Sigmoid colon (tissue), 7 donors: ENCODE measurements around the gene TMEM59L. TPM values are rescaled to one million over a fixed set of nuclear protein-coding genes. Genes with fewer than 3 reads are reported as not detected.
"Not testable (repeated sequence)": the region's sequence is repeated elsewhere in the genome, so short reads cannot be mapped to it uniquely, and the experiment has no call there.

Experiments used
- DNase-seq: peaks from one replicate; pipeline ENCODE4 v3.0.0-alpha.2; 2019
- H3K27ac ChIP-seq, 4 donors: fragments of 200-600 bp; sonication (generic); one replicate each; pipeline ENCODE4 v1.5.1; 2016 to 2019; ENCODE audit warnings: mild to moderate bottlenecking in 1 of 4
- H3K27me3 ChIP-seq, 3 donors: fragments of 200-600 bp; sonication (generic); one replicate each; pipeline ENCODE4 v1.5.1; 2019; ENCODE audit warnings: mild to moderate bottlenecking in 1 of 3
- H3K36me3 ChIP-seq, 4 donors: fragments of 200-600 bp; sonication (generic); one replicate each; pipeline ENCODE4 v1.5.1; 2016 to 2019
- H3K4me1 ChIP-seq, 4 donors: fragments of 200-600 bp; sonication (generic); one replicate each; pipeline ENCODE4 v1.5.1; 2017 to 2019
- H3K4me3 ChIP-seq, 4 donors: fragments of 200-600 bp; sonication (generic); one replicate each; pipeline ENCODE4 v1.5.1; 2017 to 2019; ENCODE audit warnings: mild to moderate bottlenecking in 2 of 4, moderate library complexity in 1 of 4
- H3K9me3 ChIP-seq, 4 donors: fragments of 200-600 bp in 3 of 4; sonication (generic) in 3 of 4; one replicate each; pipeline versions ENCODE4 v1.5.1 to v1.6.1; 2013 to 2019
- EP300 ChIP-seq, 4 donors: sonication (generic); formaldehyde crosslinking; IDR thresholded peaks; one replicate each; pipeline ENCODE4 v1.6.1; 2017; ENCODE audit warnings: antibody characterized with exemption in 4 of 4
- POLR2A ChIP-seq, 2 donors: fragments of 450-650 bp; IDR thresholded peaks; one replicate each; pipeline ENCODE4 v1.6.1; 2016; ENCODE audit warnings: antibody characterized with exemption in 2 of 2, mild to moderate bottlenecking in 2 of 2, moderate library complexity in 2 of 2
- POLR2AphosphoS5 ChIP-seq, 4 donors: sonication (generic); formaldehyde crosslinking; IDR thresholded peaks; one replicate each; pipeline ENCODE4 v1.6.1; 2017; ENCODE audit warnings: antibody characterized with exemption in 4 of 4
- WGBS, 2 donors: extraction: QIAGEN DNeasy Blood & Tissue Kit; methylation state at CpG; one replicate each; pipeline ENCODE4 v1.1.7; 2013; 5-methylcytosine and 5-hydroxymethylcytosine counted together
- intact Hi-C: fragments of 100-400 bp; cut with DNase I; formaldehyde crosslinking; loops from one replicate; pipeline ENCODE4 v1.15.1; 2023
- polyA plus RNA-seq, 3 donors: library from polyadenylated mRNA; stranded (reverse); fragments of 200-250 nt; gene quantifications; one replicate each; pipeline ENCODE4 v1.2.3, GENCODE V29; 2013
- total RNA-seq, 4 donors: library from RNA; depleted of rRNA; stranded (reverse); fragments of >200 nt; gene quantifications; one replicate each; pipeline ENCODE4 v1.1.0, GENCODE V29; 2016
- TF ChIP-seq, protein P1 (sequence below), 4 experiments: fragments of 450-650 bp in 3 of 4; fragments of 200-600 bp in 1 of 4; IDR thresholded peaks; one replicate each; pipeline ENCODE4 v1.5.1; 2016 to 2019; ENCODE audit warnings: antibody characterized with exemption in 4 of 4, mild to moderate bottlenecking in 3 of 4, moderate library complexity in 2 of 4
- donor health status: healthy with polysubstance abuse.
- donor health status: Bipolar disorder and iron deficiency.
- donor health status: healthy.

Gene TMEM59L
- total and polyA plus RNA-seq, 7 donors = 0.82 to 6.4 (median 5.0) TPM; not detected in 2

DNA sequence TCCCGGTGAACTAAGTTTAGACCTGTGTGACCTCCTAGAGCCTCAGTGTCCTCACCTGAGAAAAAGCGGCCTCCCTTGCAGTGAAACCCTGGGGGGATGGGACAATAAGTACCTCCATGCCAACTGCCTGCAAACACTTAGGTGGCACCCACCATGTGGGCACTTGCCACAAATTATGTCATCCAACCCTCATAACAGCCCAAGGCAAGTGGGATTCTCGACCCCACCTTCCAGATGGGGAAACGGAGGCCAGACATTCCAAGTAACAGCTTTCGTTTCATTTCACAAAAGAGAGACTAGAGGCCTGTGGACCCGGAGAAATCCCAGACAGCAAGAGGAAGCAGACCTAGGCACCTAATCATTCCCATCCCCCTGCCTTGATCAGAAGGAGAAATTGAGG lies 17.2 kb upstream of the TMEM59L start:
- Histone ChIP-seq H3K27ac (no peak overlapping the region), H3K4me3 (no peak overlapping the region), H3K36me3 (peaks cover 0 to 8% (median 4%) of the 10 kb centered on the region in 4 donors), H3K27me3 (peaks cover 12 to 50% (median 32%) of the 10 kb centered on the region in 3 donors), H3K9me3 (no peaks in the 10 kb centered on the region), H3K4me1 (peaks cover 0 to 22% (median 21%) of the 10 kb centered on the region in 4 donors)
- intact Hi-C loops = no loop called here
- 56 to 73% methylated on average over 6 of the region's 6 CpGs for WGBS, 2 donors
- no peak for TF ChIP-seq POLR2AphosphoS5 (IDR thresholded peaks at IDR 0.05)
- no peak for TF ChIP-seq EP300 (IDR thresholded peaks at IDR 0.05)
- TF ChIP-seq POLR2A (IDR thresholded peaks at IDR 0.05) = no peak
- TF ChIP-seq, protein P1, sequence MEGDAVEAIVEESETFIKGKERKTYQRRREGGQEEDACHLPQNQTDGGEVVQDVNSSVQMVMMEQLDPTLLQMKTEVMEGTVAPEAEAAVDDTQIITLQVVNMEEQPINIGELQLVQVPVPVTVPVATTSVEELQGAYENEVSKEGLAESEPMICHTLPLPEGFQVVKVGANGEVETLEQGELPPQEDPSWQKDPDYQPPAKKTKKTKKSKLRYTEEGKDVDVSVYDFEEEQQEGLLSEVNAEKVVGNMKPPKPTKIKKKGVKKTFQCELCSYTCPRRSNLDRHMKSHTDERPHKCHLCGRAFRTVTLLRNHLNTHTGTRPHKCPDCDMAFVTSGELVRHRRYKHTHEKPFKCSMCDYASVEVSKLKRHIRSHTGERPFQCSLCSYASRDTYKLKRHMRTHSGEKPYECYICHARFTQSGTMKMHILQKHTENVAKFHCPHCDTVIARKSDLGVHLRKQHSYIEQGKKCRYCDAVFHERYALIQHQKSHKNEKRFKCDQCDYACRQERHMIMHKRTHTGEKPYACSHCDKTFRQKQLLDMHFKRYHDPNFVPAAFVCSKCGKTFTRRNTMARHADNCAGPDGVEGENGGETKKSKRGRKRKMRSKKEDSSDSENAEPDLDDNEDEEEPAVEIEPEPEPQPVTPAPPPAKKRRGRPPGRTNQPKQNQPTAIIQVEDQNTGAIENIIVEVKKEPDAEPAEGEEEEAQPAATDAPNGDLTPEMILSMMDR (IDR thresholded peaks at IDR 0.05) = no peak
- DNase-seq = no peak

DNA sequence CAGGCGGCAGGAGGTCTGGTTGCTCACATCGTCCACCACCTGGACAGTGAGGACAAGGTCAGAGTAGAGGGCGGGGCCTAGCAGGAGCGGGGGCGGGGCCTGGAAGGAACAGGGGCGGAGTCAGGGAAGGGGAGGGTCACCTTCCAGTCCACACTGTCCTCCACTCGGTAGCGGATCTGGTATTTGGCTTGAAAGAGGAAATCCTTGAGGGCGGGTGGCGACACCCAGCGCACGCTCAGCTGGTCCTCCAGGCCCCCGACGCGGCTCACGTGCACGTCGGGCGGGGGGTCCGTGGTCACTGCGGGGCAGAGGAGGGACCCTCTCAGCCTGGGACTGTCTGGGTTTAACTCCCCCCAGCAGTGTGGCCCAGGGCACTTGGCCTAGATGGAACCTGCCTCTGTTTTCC lies 15.9 kb upstream of the TMEM59L start:
- no peaks in the 10 kb centered on the region for H3K36me3 ChIP-seq
- WGBS, 2 donors = 12 to 13% methylated on average over 21 of the region's 21 CpGs
- H3K4me1 ChIP-seq = peaks cover 0 to 20% (median 19%) of the 10 kb centered on the region in 4 donors
- no peaks in the 10 kb centered on the region for H3K9me3 ChIP-seq
- no peak overlapping the region for H3K27ac ChIP-seq
- peaks cover 12 to 63% (median 36%) of the 10 kb centered on the region in 3 donors for H3K27me3 ChIP-seq
- no peak overlapping the region for H3K4me3 ChIP-seq
- intact Hi-C loops = no loop called here
- DNase-seq = no peak
- no peak for TF ChIP-seq EP300 (IDR thresholded peaks at IDR 0.05)
- TF ChIP-seq, protein P1 (IDR thresholded peaks at IDR 0.05) = no peak
- no peak for TF ChIP-seq POLR2A (IDR thresholded peaks at IDR 0.05)
- no peak for TF ChIP-seq POLR2AphosphoS5 (IDR thresholded peaks at IDR 0.05)

DNA sequence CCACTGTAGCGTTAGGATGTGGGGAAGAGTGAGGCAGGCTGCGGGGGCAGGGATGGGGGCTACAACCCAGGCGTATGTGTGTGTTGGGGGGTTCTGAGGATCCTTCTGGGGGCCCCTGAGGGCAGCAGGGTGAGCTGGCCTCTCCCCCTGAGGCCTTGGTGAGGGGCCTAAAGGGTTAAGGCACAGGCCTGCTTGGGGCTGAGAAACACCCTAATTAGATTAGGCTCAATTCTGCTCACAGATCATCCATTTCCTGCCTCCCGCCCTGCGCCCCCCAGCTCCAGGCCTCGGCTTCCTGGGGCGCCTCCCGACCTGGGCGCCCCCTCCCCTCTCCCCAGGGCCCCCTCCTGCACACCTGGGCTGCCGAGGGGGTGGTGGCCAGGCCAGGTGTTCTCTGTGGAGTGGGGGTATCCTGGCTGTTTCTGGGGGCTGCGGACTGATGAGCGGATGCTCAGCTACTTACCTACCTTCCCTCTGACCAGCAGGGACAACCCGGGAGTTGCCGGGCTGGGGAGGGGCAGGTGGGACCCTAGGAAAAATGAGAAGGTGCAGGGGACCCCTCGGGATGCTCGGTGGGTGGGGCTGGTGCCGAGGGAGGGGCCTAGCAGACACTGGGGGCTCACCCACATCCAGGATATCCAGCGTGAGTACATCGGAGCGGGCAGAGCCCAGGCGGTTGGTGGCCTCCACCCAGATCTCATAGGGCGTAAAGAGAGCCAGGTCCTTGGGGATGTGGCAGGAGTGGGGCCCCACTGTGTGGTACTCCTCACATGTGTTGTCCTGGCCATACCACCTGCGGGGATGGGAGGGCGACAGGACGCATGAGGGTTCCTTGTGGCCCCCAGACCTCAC lies 14.6 kb upstream of the TMEM59L start:
- Histone ChIP-seq H3K4me3 (no peak overlapping the region), H3K9me3 (no peaks in the 10 kb centered on the region), H3K27ac (no peak overlapping the region), H3K4me1 (peaks cover 0 to 20% (median 19%) of the 10 kb centered on the region in 4 donors), H3K27me3 (peaks cover 12 to 76% (median 43%) of the 10 kb centered on the region in 3 donors), H3K36me3 (no peaks in the 10 kb centered on the region)
- DNase-seq = no peak
- WGBS, 2 donors = 46 to 48% methylated on average over 25 of the region's 25 CpGs
- intact Hi-C loops = no loop called here
- TF ChIP-seq, protein P1 (IDR thresholded peaks at IDR 0.05) = no peak

DNA sequence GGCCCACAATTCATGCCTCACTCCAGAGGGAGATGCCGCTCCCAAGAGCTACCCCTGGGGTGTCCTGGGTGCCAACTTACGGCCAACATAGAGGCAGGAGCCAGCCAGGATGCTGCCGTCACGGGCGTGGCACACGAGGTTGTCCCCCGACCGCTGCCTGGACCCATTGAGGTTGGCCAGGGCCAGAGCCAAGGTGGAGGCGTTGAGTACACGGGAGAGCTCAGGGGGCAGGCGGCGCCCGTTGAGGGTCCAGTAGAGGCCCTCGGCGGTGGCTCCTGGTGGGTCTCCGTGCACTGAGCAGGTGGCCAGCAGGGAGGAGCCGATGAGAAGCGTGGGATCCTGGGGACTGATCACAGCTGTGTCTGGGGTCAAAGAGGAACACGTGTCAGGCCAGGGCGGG lies 13.2 kb upstream of the TMEM59L start:
- Histone ChIP-seq H3K4me1 (peaks cover 0 to 18% (median 17%) of the 10 kb centered on the region in 4 donors), H3K27me3 (peaks cover 21 to 90% (median 54%) of the 10 kb centered on the region in 3 donors), H3K27ac (no peak overlapping the region), H3K36me3 (no peaks in the 10 kb centered on the region), H3K4me3 (no peak overlapping the region), H3K9me3 (no peaks in the 10 kb centered on the region)
- intact Hi-C loops = no loop called here
- DNase-seq = no peak
- WGBS, 2 donors = 72 to 87% methylated on average over 20 of the region's 20 CpGs
- no peak for TF ChIP-seq POLR2AphosphoS5 (IDR thresholded peaks at IDR 0.05)
- TF ChIP-seq EP300 (IDR thresholded peaks at IDR 0.05) = no peak
- TF ChIP-seq POLR2A (IDR thresholded peaks at IDR 0.05) = no peak
- TF ChIP-seq, protein P1 (IDR thresholded peaks at IDR 0.05) = no peak

DNA sequence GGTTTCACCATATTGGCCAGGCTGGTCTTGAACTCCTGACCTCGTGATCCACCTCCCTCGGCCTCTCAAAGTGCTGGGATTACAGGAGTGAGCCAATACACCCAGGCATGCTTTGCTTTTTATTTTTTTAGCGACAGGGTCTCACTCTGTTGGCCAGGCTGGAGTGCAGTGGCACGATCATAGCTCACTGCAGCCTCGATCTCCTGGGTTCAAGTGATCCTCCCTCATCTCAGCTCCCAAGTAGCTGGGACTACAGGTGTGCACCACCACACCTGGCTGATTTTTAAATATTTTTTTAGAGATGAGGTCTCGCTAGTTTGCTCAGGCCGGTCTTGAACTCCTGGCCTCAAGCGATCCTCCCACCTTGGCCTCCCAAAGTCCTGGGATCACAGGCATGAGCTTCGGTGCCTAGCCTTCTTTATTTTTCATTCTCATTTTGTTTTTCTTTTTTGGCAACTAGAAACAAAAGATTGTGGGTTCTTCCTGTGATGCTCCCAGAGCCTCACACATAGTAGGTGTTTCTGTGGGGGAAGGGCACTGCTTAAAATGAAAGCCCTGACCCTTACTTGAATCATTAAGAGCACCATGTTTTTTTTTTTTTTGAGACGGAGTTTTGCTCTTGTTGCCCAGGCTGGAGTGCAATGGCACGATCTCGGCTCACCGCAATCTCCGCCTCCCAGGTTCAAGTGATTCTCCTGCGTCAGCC lies 11.8 kb upstream of the TMEM59L start:
- H3K9me3 ChIP-seq, intact Hi-C loops, H3K36me3 ChIP-seq, H3K27ac ChIP-seq, DNase-seq, H3K4me3 ChIP-seq: not testable (repeated sequence)
- peaks cover 0 to 15% (median 12%) of the 10 kb centered on the region in 4 donors for H3K4me1 ChIP-seq
- peaks cover 34 to 98% (median 68%) of the 10 kb centered on the region in 3 donors for H3K27me3 ChIP-seq
- WGBS, 2 donors = 88 to 92% methylated on average over 15 of the region's 15 CpGs
